HG02798 (cell line): Measurements from ENCODE around the gene SLAIN2.

Experiments used
- ATAC-seq: cut with Tn5 transposase; IDR thresholded peaks from one replicate; pipeline ENCODE4 v1.9.1; 2021; ENCODE audit warnings: mild to moderate bottlenecking; ENCODE audit not compliant: unreplicated experiment, poor library complexity

The SLAIN2 gene

GRCh38 chr4:48333587-48333986 lies 7.7 kb upstream of the SLAIN2 start:
- no peak for ATAC-seq

DNA sequence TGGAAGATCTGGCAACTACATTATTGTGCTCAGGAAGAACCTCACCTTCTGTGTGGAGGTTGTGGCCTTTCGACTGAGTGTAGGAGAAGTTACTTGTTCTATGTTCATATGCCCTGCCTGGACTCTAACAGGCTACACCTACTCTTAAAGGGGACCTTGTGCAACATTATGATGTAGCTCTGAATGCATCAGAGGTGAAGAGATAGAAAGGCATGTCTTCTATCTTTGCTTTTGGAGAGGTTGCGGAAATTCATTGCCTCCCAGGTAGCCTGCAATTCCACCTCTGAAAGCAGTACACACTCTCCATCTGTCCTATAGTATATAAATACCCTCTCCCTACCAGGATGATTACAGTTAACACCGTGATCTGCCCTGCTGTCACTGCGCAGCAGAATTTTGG lies 7.1 kb upstream of the SLAIN2 start:
- no peak for ATAC-seq

DNA sequence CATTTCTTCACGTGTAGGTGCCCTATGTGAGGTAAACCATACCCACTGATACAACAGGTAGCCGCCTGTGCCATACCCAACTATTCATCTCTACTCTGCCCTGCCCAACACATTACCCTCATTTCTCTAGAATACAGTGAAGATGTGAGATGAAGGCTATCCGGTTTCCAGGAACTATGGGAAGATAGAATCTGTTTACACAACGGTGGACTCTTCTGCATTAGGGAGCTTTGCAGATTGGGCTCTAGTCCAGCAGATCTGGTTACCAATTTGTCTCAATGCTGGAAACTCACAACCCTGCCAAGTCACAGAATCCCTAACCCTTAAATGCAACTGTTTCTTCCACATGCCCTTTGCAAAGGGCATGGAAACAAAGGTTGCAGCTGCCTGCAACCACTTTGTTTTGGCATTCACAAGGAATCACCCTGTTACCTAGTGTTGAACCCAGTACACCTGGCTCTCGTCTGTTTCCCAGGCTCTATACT lies 6.4 kb upstream of the SLAIN2 start:
- no peak for ATAC-seq

- ATAC-seq: no peak
Observed at GRCh38 chr4:48336146-48336870, 5.0 kb upstream of the SLAIN2 start.

DNA sequence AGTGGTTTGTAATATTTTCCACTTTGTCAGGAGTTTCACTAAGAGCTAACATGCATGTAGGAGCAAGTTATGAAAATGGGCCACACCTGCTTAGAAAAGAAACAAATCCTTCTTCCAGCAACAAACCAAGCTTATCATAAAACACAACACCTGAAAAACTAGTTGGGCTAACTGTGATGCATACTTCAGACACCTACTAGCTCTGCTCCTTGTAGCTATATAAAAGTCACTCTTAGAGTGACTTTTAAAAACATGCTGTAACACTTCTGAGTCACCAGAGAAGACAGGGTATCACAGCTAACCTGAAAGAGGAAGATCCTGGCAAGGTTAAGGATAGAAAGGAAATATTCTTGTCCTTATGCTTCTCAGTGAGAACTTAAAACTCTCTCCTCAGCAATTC lies 3.6 kb upstream of the SLAIN2 start:
- ATAC-seq: no peak

- ATAC-seq: no peak
Observed at GRCh38 chr4:48339642-48340041, 1.7 kb upstream of the SLAIN2 start.

GRCh38 chr4:48340276-48340964 lies 909 bp upstream of the SLAIN2 start:
- peak; percentile 1 for ATAC-seq

DNA sequence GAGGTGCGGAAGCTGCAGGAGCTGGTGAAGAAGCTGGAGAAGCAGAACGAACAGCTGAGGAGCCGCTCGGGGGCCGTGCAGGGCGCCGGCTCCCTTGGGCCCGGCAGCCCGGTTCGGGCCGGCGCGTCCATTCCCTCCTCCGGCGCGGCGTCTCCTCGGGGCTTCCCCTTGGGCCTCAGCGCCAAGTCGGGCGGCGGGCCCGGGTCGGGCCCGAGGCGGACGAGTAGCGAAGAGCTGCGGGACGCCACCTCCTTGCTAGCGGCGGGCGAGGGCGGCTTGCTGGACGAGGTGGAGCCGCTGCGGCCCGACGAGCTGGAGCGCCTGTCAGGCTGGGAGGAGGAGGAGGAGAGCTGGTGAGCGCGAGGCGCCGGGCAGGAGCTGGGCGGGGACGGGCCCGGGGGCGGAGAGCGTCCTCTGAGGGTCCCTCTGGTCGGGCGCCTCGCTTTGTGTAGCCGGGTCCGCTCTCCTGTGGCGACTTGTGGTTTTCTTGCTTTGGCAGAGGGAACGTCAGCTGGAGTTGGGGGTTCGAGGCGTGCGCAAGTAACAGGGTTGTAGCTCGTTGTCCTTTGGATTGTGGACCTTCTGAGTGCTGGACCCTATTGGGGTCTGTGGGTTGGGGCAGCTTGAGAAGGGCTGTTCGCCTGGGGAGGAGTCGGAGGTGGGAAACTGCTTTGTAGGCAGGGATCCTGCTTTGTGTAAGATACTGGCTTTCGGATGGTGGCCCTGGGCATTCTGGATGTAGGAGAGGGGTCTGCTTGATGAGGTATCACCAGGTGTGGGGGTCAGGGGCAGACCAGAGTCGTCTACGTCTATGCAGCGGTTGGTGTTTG lies 662 bp downstream of the SLAIN2 start:
- ATAC-seq: peak; percentile 23

- no peak for ATAC-seq
Observed at GRCh38 chr4:48342606-48342880, 1.2 kb downstream of the SLAIN2 start.

DNA sequence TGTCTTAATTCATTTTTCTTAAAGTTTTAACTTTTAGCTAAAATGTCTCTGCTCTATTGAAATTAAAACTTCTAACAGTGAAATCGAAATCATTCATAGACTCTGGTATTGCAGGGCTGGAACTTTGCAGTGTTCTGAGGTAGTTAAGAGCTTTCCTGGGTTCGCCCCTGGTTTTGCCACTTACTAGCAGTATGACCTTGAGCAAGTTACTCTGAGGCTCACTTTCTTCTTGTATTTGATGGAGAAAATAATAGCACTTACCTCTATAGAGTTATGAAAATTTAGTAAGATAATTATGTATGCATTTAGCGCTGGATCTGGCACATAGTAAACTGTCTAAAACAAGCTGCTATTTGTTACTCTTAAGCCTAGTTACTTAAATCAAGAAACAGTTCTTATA lies 1.7 kb downstream of the SLAIN2 start:
- ATAC-seq: no peak

DNA sequence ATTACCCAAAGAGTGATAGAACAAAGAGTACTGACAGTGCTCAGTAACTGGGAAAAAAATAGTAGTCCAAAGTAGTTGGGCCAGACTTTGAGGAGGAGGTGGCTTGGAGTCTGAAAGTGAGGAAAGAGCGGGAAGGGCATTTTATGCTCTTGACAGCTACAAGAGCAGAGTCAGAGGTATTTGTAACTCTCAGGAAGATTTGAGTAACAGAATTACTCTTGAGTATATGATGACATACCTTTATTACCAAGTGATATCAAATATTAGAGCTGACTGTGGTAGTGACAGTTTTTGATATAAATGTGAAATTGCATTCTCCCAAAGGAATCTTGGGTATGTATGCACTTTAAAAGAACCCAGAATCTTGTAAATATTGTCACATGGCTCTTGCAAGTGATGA lies 2.2 kb downstream of the SLAIN2 start:
- no peak for ATAC-seq

DNA sequence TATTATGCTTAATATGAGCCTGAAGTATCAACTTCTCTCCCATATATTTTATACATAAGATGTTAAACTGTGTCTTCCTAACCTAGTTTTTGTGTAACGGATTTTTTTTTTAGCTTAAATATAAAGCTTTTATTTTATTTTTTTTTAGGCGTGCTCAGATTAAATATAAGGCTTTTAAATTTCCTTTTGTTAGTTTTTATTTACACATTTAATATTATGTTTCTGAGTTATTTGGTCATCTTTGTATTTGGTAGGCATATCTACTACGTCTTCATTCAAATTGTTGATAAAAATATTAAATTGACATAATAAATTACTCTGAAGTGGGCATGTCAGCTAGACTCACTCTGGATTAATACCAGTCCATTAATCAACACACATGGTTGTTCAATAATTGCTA lies 4.2 kb downstream of the SLAIN2 start:
- ATAC-seq: no peak

GRCh38 chr4:48346594-48346993 lies 5.3 kb downstream of the SLAIN2 start:
- no peak for ATAC-seq

DNA sequence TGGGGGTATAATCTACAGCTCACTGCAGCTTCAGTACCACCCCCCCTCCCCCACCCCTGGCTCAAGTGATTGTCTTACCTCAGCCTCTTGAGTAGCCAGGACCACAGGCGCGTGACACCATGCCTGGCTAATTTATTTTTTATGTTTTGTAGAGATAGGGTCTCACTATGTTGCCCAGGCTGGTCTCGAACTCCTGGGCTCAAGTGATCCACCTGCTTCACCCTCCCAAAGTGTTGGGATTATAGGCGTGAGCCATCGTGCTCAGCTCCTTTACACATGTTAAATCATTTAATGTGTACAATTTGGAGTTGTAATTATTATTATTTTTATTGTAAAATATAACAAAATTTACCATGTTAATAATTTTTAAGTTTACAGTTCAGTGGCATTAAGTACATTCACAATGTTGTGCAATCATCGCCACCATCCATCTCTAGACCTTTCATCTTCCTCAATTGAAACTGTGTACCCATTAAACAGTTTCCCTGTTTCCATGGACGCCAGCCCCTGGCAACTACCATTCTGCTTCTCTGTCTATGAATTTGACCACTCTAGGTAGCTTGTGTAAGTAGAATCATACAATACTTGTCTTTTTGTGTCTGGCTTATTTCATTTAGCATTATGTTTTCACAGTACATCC lies 6.1 kb downstream of the SLAIN2 start:
- no peak for ATAC-seq

- ATAC-seq: no peak
Observed at GRCh38 chr4:48350871-48351270, 9.5 kb downstream of the SLAIN2 start.

DNA sequence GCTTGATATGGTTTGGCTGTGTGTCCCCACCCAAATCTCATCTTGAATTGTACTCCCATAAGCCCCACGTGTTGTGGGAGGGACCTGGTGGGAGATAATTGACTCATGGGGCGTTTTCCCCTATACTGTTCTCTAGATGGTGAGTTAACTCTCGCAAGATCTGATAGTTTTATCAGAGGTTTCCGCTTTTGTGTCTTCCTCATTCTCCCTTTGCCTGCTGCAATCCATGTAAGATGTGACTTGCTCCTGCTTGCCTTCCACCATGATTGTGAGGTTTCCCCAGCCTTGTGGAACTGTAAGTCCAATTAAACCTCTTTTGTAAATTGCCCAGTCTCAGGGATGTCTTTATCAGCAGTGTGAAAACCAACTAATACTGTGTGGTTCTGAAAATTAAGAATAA lies 11.5 kb downstream of the SLAIN2 start:
- no peak for ATAC-seq

DNA sequence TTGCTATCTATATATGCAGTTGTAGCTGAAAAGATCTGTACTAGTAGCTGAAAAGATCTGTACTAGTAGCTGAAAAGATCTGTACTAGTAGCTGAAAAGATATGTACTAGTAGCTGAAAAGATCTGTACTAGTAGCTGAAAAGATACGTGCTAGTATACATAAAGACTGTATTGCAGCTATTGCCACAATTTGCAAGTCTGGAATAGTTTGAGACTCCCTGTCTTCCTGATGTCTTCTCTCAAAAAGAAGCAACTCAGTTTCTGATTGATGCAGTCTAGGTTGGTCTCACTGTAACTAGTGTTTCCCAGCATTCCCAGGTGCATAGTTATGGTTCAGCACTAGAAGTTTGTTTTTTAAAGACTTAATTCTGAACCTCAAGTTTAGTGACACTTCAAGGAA lies 15.0 kb downstream of the SLAIN2 start:
- ATAC-seq: no peak

DNA sequence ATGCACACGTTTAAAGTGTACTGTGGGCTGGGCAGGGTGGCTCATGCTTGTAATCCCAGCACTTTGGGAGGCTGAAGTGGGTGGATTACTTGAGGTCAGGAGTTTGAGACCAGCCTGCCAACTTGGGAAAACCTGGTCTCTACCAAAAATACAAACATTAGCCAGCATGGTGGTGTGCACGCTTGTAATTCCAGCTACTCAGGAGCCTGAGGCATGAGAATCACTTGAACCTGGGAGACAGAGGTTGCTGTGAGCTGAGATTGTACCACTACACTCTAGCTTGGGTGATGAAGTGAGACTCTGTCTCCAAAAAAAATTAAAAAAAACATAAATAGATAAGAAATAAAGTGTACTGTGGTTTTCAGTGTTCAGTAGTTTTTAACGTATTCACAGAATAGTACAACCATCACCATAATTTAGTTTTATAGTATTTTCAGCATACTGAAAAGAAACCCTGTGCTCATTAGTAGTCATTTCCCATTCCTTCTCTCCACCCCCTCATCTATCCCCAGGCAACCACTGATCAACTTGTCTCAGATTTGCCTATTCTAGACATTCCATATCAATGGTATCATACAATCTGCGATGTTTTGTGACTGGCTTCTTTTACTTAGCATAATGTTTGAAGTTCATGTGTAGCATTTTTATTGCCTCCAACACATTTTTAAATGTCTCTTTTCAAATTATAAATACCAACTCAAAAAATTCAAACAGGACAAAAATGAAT lies 19.1 kb downstream of the SLAIN2 start:
- ATAC-seq: no peak

DNA sequence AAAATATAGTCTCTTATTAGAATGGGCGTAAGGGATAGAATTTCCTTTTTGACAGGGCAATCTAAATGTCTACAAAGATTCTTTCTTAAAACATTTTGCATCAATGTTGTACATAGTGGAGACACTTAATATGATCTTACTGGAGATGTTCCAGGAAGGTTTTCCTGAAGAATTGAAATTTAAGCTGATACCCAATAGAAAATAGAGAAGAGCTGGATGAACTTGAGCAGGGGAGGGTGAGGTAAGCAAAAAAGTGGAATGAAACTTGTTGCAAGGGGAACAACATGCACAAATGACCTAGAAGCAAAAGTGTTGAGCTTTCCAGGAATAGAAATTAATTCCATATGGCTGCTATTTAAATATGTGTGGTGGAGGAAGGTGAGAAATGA lies 19.7 kb downstream of the SLAIN2 start:
- no peak for ATAC-seq

DNA sequence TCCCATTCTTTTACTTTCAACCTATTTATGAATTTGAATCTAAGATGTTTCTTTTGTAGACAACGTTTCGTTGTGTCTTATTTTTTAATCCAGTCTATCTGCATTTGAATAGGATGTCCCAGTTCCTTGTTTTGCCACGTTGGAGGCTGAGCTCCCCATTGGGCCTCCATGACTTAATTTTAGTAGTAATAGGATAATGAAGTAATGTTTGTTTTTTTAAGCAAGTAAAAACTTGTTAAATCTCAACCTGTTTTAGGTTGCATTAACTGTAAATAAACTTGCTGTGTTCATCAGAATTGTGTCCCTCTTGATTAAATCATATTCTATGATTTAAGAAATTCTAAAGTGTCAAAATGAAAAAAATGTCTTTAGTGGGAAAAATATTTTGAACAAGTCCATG lies 25.3 kb downstream of the SLAIN2 start:
- ATAC-seq: no peak
